22Rv1 (cell line): ENCODE measurements around the gene BCKDHB.

Experiments used
- ZFX ChIP-seq: fragments of 450-650 bp; IDR thresholded peaks from 2 replicates; pipeline ENCODE4 v1.6.1; 2017; ENCODE audit warnings: antibody characterized with exemption, borderline replicate concordance
- TF ChIP-seq, protein P1 (sequence below): fragments of 450-650 bp; IDR thresholded peaks from 2 replicates; pipeline ENCODE4 v1.5.1; 2017; ENCODE audit warnings: mild to moderate bottlenecking

DNA sequence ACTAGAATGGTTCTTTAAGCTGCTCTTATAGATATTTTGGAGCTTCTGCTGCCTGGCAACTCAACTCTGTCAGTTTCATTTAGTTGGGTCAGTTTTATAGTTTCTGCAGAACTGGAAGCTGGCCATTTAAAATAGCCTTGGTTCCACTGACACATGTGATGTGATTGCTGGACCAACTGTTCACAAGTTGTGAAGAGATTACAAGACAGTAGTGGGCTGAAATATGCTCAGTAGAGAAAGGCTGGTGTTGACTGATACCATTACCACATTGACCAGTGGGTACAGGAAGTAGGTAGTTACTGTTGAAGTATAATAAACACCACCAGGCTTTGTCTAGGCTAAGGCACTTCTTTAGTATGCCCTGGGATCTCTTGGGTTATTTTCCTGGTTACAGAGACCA lies 39.0 kb downstream of the BCKDHB start:
- TF ChIP-seq, protein P1, sequence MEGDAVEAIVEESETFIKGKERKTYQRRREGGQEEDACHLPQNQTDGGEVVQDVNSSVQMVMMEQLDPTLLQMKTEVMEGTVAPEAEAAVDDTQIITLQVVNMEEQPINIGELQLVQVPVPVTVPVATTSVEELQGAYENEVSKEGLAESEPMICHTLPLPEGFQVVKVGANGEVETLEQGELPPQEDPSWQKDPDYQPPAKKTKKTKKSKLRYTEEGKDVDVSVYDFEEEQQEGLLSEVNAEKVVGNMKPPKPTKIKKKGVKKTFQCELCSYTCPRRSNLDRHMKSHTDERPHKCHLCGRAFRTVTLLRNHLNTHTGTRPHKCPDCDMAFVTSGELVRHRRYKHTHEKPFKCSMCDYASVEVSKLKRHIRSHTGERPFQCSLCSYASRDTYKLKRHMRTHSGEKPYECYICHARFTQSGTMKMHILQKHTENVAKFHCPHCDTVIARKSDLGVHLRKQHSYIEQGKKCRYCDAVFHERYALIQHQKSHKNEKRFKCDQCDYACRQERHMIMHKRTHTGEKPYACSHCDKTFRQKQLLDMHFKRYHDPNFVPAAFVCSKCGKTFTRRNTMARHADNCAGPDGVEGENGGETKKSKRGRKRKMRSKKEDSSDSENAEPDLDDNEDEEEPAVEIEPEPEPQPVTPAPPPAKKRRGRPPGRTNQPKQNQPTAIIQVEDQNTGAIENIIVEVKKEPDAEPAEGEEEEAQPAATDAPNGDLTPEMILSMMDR, result no peak
- TF ChIP-seq ZFX, result no peak
